Islet precursor cell (in vitro differentiated cells): ENCODE data around the gene NGRN.
A peak's percentile ranks its signal among the peaks of the same experiment; 100 is the strongest.
"Not testable (repeated sequence)": the region's sequence is repeated elsewhere in the genome, so short reads cannot be mapped to it uniquely, and the experiment has no call there.

Source experiments
- DNase-seq: peaks from one replicate; pipeline ENCODE4 v3.0.0-alpha.2; 2018

The NGRN gene

DNA sequence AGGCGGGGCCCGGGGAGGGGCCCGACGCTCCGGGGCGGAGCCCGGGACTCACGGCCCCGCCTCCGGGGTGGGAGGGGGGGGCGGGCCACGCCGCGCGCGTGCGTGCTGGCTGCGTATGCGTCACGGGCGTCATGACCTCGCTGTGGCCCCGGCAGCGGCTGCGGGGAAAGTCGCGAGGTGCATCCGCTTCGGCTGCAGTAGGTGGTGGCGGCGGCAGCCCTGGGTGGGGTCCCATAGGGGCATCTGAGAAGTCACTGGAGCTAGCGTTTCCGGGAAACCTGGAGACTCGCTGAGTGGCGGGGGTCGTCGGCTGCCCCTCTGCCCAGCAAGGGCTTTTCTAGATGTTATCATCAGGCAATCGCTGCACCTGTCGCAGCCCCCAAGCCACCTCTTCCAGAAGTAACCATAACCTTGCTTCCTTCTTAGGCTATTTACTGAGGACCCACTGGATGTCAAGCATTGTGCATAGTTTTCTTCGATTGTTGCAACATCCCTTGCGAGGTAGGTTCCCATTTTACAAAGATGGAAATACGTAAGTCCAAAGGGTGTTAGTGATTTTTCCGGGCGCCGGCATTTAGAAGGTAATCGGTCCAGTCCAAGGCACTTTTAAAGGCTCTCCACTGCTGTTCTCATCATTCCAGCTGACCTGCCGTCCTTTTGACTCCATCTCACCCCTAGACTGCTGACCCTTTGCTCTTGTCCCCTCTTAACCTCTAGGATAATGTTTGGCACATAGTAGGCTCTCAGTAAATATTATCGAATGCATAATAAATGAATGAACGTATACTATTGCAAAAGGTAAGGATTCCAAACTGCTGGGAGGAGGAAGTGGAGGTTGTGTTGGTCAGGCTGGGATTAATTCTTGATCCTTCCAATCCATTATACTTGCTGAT lies 31.1 kb upstream of the NGRN start, which contains the start of gene GDPGP1:
GDPGP1 (plus strand) TSS at position 114 of the 893 bp plus-strand sequence. CDS start 6,700 bp downstream, outside the sequence.
- DNase-seq = no peak

GRCh38 chr15:90239371-90239770 lies 26.1 kb upstream of the NGRN start:
- no peak for DNase-seq

GRCh38 chr15:90240856-90241255 lies 24.6 kb upstream of the NGRN start:
- no peak for DNase-seq

DNA sequence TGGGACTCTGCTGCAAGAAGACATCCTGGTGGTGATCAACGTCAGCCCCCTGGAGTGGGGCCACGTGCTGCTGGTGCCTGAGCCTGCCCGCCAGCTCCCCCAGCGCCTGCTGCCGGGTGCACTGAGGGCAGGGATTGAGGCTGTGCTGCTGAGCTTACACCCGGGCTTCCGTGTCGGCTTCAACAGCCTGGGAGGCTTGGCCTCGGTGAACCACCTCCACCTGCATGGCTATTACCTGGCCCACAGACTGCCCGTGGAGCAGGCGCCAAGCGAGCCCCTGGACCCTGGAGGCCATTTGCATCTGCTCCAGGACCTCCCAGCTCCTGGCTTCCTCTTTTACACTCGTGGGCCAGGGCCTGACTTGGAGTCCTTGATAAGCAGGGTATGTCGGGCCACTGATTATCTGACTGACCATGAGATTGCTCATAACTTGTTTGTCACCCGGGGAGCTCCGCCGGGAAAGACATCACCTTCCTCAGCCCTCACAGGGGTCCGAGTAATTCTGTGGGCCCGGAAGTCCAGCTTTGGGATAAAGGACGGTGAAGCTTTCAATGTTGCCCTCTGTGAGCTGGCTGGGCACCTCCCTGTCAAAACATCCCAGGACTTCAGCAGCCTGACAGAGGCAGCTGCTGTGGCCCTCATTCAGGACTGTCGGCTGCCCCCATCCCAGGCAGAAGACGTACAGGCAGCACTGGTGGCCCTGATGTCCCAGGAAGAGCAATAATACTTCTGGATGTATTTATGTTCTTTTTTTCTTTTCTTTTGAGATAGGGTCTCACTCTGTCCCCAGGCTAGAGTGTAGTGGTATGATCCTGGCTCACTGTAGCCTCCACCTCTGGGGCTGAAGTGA lies 23.9 kb upstream of the NGRN start:
- DNase-seq = no peak

GRCh38 chr15:90243943-90244639 lies 21.4 kb upstream of the NGRN start:
- no peak for DNase-seq

DNA sequence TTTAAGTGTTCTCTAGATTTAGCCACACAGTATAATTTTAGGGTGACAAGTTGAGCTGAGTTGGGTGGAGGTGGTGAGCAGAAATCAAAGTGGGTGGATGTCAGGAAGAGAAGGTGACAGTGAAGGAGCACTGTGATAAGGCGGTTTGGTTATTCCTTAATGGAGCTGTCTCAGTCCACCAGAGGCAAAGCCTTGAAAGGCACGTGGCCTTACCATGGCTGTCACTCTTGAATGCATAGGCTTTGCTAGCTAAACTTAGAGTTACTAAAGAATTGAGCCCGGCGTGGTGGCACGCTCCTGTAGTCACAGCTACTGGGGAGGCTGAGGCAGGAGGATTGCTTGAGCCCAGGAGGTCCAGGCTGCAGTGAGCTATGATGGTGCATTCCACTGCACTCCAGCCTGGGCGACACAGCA lies 16.7 kb upstream of the NGRN start:
- DNase-seq = no peak

- DNase-seq = peak; percentile 98
Measured at GRCh38 chr15:90249203-90249863, 16.1 kb upstream of the NGRN start, which contains the start of gene TTLL13. Gene TTLL13, plus strand, starts transcription at chr15:90249556. Its CDS starts 1,075 bp downstream, at chr15:90250631.

DNA sequence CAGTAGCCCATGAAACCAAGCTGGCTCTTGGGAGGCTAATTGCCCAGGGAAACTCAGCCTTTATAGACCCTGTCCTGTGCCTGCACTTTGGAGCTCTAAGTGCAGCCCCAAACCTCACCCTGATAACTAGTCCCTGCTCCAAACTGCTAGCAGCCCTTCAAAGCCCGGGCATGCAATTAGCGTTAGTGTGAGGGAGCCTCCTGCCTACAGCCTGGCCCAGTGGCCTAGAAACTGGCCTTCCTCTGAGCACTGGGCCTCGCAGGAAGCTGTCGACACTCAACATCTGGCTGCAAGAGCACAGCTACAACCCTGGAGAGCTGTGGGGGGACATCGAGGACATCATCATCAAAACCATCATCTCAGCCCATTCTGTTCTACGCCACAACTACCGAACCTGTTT lies 7.7 kb upstream of the NGRN start:
- no peak for DNase-seq

GRCh38 chr15:90259524-90259923 lies 5.9 kb upstream of the NGRN start:
- DNase-seq = no peak

DNA sequence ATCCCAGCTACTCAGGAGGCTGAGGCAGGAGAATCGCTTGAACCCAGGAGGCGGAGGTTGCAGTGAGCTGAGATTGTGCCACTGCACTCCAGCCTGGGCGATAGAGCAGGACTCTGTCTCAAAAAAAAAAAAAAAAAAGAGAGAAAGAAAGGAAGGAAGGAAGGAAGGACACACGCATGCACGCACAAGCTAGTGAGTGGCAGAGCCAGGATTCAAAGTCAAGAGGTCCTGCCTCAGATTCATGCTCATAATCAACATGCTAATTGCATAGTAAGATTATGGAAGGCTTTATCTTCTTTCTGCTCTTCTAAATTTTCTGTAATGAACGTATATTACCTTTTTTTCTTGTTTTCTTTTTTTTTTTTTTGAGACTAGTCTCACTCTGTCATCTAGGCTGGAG lies 4.7 kb upstream of the NGRN start:
- DNase-seq = not testable (repeated sequence)

- DNase-seq = no peak
Measured at GRCh38 chr15:90261811-90262210, 3.7 kb upstream of the NGRN start.

DNA sequence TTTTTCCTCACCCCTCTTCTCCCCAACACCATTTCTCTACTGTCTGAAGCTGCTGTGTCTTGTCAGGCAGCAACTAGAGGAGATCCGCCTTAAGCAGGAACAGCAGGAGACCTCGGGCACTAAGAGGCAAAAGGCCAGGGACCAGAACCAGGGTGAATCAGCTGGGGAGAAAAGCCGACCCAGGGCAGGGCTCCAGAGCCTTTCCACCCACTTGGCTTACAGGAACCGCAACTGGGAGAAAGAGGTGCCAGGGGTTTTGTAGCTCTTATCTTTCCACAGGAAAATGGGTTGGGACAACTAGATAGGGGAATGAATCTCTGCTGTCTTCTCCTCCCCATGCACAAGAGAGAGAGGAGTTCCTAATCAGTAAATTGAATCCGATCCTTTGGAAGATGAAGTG lies 3.0 kb upstream of the NGRN start:
- DNase-seq = no peak

- no peak for DNase-seq
Measured at GRCh38 chr15:90264671-90265070, 801 bp upstream of the NGRN start.

GRCh38 chr15:90266061-90266431 lies 574 bp downstream of the NGRN start:
- no peak for DNase-seq

DNA sequence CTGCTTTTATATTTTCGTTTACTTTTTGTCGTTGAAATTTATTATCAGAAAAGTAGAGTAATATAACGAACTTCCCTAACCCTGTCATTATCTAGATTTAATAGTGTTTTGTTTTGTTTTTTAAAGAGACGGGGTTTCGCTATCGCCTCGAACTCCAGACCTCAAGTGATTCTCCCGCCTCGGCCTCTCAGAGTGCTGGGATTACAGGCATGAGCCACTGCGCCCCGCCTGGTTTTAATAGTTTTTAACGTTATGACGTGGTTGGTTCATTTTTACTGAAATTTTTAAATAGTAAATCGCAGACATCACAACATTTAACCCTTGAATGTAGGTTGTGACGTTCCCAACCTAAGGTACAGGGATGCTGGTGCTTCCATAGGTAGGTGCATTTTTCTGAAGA lies 1.0 kb downstream of the NGRN start:
- no peak for DNase-seq

DNA sequence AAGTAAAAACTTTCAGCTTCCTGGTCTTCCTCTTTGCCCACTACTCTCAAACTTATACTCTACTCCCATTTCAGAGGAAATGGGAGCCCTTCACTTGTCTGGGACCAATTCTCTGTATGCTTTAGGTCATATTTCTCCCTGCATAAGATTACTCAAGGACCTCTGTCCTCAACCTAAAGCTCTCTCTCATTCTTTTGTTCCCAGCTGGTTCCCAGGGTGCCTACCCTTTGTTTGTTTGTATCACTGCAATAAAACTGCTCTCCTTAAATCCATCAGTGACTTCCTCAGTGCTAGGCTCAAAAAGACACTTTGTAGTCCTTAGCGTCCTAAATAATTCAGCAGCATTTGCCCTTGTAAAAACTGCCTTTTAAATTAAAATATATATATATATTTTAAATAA lies 2.9 kb downstream of the NGRN start:
- DNase-seq = no peak

DNA sequence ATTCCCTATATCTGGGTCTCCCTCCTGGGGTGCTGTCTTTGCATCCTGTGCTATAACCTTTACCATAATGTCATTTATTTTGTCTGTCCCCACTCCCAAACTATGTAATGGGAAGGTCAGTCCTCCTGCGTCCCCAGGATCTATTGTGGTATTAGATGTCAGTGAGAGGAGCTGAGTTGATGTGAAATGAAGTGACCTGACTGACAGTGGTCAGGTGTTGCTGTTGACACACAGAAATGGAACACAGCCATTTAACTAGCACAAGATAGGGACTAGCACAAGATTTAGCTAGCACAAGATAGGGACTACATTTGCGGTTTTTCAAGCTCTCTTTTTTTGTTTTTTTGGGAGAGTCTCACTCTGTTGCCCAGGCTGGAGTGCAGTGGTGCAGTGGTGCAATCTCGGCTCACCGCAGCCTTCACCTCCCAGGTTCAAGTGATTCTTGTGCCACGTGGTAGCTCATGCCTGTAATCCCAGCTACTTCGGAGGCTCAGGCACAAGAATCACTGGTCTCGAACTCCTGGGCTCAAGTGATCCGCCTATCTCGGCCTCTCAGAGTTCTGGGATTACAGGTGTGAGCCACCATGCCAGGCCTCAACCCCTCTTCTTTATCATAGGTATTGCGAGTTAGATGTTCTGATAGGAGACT lies 5.2 kb downstream of the NGRN start:
- no peak for DNase-seq

GRCh38 chr15:90271459-90272166 lies 6.1 kb downstream of the NGRN start:
- no peak for DNase-seq

GRCh38 chr15:90278467-90278866 lies 13.0 kb downstream of the NGRN start:
- DNase-seq = not testable (repeated sequence)

GRCh38 chr15:90280743-90281142 lies 15.3 kb downstream of the NGRN start:
- not testable (repeated sequence) for DNase-seq

GRCh38 chr15:90281637-90282036 lies 16.2 kb downstream of the NGRN start:
- DNase-seq = not testable (repeated sequence)
